HEK293 (cell line): Measurements from ENCODE around the gene EED.

Experiments used
- CTCF ChIA-PET: fragments of 350-600 bp; formaldehyde crosslinking; extraction: SDS; loops from one replicate; lab custom pipeline; 2021; ENCODE audit warnings: antibody characterized with exemption; lab: Yijun Ruan, JAX
- POLR2A ChIA-PET: fragments of 300-600 bp; formaldehyde crosslinking; extraction: SDS; loops from one replicate; lab custom pipeline; 2020; ENCODE audit warnings: antibody characterized with exemption, inconsistent platforms; lab: Yijun Ruan, JAX
- H3K27ac ChIP-seq: fragments of 200-500 bp; sonication (Bioruptor generic); 2 replicates; pipeline ENCODE4 v1.5.1; 2014; ENCODE audit warnings: low read depth, low read length, control low read depth, inconsistent platforms; ENCODE audit errors: extremely low read depth
- H3K36me3 ChIP-seq, 2 experiments: fragments of 200-500 bp in 1 of 2; sonication (Bioruptor generic) in 1 of 2; 1 replicate in 1 of 2; 2 replicates in 1 of 2; pipeline ENCODE4 v1.5.1; 2014 to 2017; ENCODE audit warnings: inconsistent platforms in 2 of 2, low read length in 2 of 2; ENCODE audit not compliant: control insufficient read depth in 2 of 2, insufficient read depth in 1 of 2
- H3K4me1 ChIP-seq: fragments of 200-500 bp; sonication (Bioruptor generic); 2 replicates; pipeline ENCODE4 v1.5.1; 2014; ENCODE audit warnings: mild to moderate bottlenecking, low read length, inconsistent platforms; ENCODE audit not compliant: control insufficient read depth, insufficient read depth
- H3K4me3 ChIP-seq: 2 replicates; pipeline ENCODE4 v1.5.1; 2011; ENCODE audit warnings: low read depth, mild to moderate bottlenecking, control low read depth, low read length, moderate library complexity
- H3K9me3 ChIP-seq: fragments of 200-500 bp; sonication (Bioruptor generic); 2 replicates; pipeline ENCODE4 v1.5.1; 2014; ENCODE audit warnings: low read depth, low read length, inconsistent platforms; ENCODE audit not compliant: control insufficient read depth, insufficient read depth
- IKZF3 ChIP-seq: fragments of 450-650 bp; IDR thresholded peaks from 2 replicates; pipeline ENCODE4 v1.5.0; 2018; ENCODE audit warnings: missing biosample characterization, mild to moderate bottlenecking, missing genetic modification characterization, moderate library complexity
- KLF7 ChIP-seq: fragments of 450-650 bp; formaldehyde crosslinking; IDR thresholded peaks from 2 replicates; pipeline ENCODE4 v1.5.1; 2016; ENCODE audit warnings: missing biosample characterization, missing genetic modification characterization, borderline replicate concordance
- OSR2 ChIP-seq: fragments of 450-650 bp; formaldehyde crosslinking; IDR thresholded peaks from 2 replicates; pipeline ENCODE4 v1.5.1; 2016; ENCODE audit warnings: missing biosample characterization, missing genetic modification characterization
- YY1 ChIP-seq: fragments of 450-650 bp; formaldehyde crosslinking; IDR thresholded peaks from 2 replicates; pipeline ENCODE4 v1.5.1; 2018; ENCODE audit warnings: missing biosample characterization, missing genetic modification characterization
- ZFP69B ChIP-seq: fragments of 450-650 bp; formaldehyde crosslinking; IDR thresholded peaks from 2 replicates; pipeline ENCODE4 v1.5.1; 2016; ENCODE audit warnings: missing biosample characterization, missing genetic modification characterization
- ZIC2 ChIP-seq: fragments of 450-650 bp; formaldehyde crosslinking; IDR thresholded peaks from 2 replicates; pipeline ENCODE4 v1.5.1; 2016; ENCODE audit warnings: missing biosample characterization, missing genetic modification characterization
- ZNF138 ChIP-seq: fragments of 450-650 bp; formaldehyde crosslinking; IDR thresholded peaks from 2 replicates; pipeline ENCODE4 v1.5.1; 2016; ENCODE audit warnings: missing biosample characterization, missing genetic modification characterization, borderline replicate concordance
- ZNF37A ChIP-seq: fragments of 450-650 bp; IDR thresholded peaks from 2 replicates; pipeline ENCODE4 v1.5.1; 2018; ENCODE audit warnings: missing biosample characterization, missing genetic modification characterization
- ZNF514 ChIP-seq: fragments of 450-650 bp; formaldehyde crosslinking; IDR thresholded peaks from 2 replicates; pipeline ENCODE4 v1.5.1; 2016; ENCODE audit warnings: missing biosample characterization, missing genetic modification characterization
- ZNF529 ChIP-seq: fragments of 450-650 bp; formaldehyde crosslinking; IDR thresholded peaks from 2 replicates; pipeline ENCODE4 v1.5.1; 2017; ENCODE audit warnings: missing genetic modification characterization, missing biosample characterization; ENCODE audit not compliant: insufficient replicate concordance
- ZNF843 ChIP-seq: fragments of 450-650 bp; formaldehyde crosslinking; IDR thresholded peaks from 2 replicates; pipeline ENCODE4 v1.5.1; 2016; ENCODE audit warnings: missing biosample characterization, missing genetic modification characterization
- ZXDB ChIP-seq: fragments of 450-650 bp; formaldehyde crosslinking; IDR thresholded peaks from 2 replicates; pipeline ENCODE4 v1.5.1; 2016; ENCODE audit warnings: missing biosample characterization, missing genetic modification characterization
- TF ChIP-seq, protein P1 (sequence below): fragments of 450-650 bp; formaldehyde crosslinking; IDR thresholded peaks from 2 replicates; pipeline ENCODE4 v1.5.1; 2017; ENCODE audit warnings: missing biosample characterization, missing genetic modification characterization
- TF ChIP-seq, protein P2 (sequence below): fragments of 450-650 bp; formaldehyde crosslinking; IDR thresholded peaks from 2 replicates; pipeline ENCODE4 v1.5.1; 2017; ENCODE audit warnings: missing biosample characterization, missing genetic modification characterization
- TF ChIP-seq, protein P3 (sequence below): fragments of 450-650 bp; formaldehyde crosslinking; IDR thresholded peaks from 2 replicates; pipeline ENCODE4 v1.5.1; 2016; ENCODE audit warnings: missing biosample characterization, missing genetic modification characterization, low read depth
- TF ChIP-seq, protein P4 (sequence below): fragments of 450-650 bp; IDR thresholded peaks from 2 replicates; pipeline ENCODE4 v1.5.1; 2018; ENCODE audit warnings: missing biosample characterization, missing genetic modification characterization
- TF ChIP-seq, protein P5 (sequence below): fragments of 450-650 bp; formaldehyde crosslinking; IDR thresholded peaks from 2 replicates; pipeline ENCODE4 v1.5.1; 2017; ENCODE audit warnings: missing biosample characterization, missing genetic modification characterization
- TF ChIP-seq, protein P6 (sequence below): fragments of 450-650 bp; formaldehyde crosslinking; IDR thresholded peaks from 2 replicates; pipeline ENCODE4 v1.5.1; 2017; ENCODE audit warnings: missing biosample characterization, missing genetic modification characterization

EED gene

DNA sequence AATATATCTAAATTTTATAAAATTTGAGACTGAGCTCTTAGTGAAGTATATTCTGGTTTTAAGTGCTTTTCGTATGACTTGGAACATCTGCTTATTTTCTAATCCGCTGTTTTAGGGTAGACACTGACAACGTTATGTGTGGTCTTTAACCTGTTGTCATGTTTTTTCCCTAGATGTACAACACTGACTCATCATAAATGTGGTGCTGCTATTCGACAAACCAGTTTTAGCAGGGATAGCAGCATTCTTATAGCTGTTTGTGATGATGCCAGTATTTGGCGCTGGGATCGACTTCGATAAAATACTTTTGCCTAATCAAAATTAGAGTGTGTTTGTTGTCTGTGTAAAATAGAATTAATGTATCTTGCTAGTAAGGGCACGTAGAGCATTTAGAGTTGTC is 33.7 kb downstream of the EED start:
- TF ChIP-seq ZXDB (tag by site-specific recombination) = no peak
- TF ChIP-seq IKZF3 (tag by site-specific recombination) = no peak
- TF ChIP-seq, protein P1, sequence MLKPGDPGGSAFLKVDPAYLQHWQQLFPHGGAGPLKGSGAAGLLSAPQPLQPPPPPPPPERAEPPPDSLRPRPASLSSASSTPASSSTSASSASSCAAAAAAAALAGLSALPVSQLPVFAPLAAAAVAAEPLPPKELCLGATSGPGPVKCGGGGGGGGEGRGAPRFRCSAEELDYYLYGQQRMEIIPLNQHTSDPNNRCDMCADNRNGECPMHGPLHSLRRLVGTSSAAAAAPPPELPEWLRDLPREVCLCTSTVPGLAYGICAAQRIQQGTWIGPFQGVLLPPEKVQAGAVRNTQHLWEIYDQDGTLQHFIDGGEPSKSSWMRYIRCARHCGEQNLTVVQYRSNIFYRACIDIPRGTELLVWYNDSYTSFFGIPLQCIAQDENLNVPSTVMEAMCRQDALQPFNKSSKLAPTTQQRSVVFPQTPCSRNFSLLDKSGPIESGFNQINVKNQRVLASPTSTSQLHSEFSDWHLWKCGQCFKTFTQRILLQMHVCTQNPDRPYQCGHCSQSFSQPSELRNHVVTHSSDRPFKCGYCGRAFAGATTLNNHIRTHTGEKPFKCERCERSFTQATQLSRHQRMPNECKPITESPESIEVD = no peak
- TF ChIP-seq ZFP69B = no peak
- TF ChIP-seq OSR2 (tag by site-specific recombination) = no peak
- TF ChIP-seq, protein P2, sequence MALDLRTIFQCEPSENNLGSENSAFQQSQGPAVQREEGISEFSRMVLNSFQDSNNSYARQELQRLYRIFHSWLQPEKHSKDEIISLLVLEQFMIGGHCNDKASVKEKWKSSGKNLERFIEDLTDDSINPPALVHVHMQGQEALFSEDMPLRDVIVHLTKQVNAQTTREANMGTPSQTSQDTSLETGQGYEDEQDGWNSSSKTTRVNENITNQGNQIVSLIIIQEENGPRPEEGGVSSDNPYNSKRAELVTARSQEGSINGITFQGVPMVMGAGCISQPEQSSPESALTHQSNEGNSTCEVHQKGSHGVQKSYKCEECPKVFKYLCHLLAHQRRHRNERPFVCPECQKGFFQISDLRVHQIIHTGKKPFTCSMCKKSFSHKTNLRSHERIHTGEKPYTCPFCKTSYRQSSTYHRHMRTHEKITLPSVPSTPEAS = no peak
- TF ChIP-seq ZIC2 (tag by site-specific recombination) = no peak
- TF ChIP-seq KLF7 (tag by site-specific recombination) = no peak
- no peak for TF ChIP-seq ZNF138 (tag by site-specific recombination)
- TF ChIP-seq ZNF37A (tag by site-specific recombination) = no peak
- TF ChIP-seq, protein P3, sequence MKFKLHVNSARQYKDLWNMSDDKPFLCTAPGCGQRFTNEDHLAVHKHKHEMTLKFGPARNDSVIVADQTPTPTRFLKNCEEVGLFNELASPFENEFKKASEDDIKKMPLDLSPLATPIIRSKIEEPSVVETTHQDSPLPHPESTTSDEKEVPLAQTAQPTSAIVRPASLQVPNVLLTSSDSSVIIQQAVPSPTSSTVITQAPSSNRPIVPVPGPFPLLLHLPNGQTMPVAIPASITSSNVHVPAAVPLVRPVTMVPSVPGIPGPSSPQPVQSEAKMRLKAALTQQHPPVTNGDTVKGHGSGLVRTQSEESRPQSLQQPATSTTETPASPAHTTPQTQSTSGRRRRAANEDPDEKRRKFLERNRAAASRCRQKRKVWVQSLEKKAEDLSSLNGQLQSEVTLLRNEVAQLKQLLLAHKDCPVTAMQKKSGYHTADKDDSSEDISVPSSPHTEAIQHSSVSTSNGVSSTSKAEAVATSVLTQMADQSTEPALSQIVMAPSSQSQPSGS (tag by site-specific recombination) = no peak
- no peak for TF ChIP-seq YY1 (tag by site-specific recombination)
- no peak for TF ChIP-seq ZNF514 (tag by site-specific recombination)
- TF ChIP-seq, protein P4, sequence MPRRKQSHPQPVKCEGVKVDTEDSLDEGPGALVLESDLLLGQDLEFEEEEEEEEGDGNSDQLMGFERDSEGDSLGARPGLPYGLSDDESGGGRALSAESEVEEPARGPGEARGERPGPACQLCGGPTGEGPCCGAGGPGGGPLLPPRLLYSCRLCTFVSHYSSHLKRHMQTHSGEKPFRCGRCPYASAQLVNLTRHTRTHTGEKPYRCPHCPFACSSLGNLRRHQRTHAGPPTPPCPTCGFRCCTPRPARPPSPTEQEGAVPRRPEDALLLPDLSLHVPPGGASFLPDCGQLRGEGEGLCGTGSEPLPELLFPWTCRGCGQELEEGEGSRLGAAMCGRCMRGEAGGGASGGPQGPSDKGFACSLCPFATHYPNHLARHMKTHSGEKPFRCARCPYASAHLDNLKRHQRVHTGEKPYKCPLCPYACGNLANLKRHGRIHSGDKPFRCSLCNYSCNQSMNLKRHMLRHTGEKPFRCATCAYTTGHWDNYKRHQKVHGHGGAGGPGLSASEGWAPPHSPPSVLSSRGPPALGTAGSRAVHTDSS (tag by site-specific recombination) = no peak
- TF ChIP-seq ZNF843 = no peak
- TF ChIP-seq, protein P5, sequence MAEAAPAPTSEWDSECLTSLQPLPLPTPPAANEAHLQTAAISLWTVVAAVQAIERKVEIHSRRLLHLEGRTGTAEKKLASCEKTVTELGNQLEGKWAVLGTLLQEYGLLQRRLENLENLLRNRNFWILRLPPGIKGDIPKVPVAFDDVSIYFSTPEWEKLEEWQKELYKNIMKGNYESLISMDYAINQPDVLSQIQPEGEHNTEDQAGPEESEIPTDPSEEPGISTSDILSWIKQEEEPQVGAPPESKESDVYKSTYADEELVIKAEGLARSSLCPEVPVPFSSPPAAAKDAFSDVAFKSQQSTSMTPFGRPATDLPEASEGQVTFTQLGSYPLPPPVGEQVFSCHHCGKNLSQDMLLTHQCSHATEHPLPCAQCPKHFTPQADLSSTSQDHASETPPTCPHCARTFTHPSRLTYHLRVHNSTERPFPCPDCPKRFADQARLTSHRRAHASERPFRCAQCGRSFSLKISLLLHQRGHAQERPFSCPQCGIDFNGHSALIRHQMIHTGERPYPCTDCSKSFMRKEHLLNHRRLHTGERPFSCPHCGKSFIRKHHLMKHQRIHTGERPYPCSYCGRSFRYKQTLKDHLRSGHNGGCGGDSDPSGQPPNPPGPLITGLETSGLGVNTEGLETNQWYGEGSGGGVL (tag by site-specific recombination) = no peak
- no peak for TF ChIP-seq ZNF529 (tag by site-specific recombination)
- TF ChIP-seq, protein P6, sequence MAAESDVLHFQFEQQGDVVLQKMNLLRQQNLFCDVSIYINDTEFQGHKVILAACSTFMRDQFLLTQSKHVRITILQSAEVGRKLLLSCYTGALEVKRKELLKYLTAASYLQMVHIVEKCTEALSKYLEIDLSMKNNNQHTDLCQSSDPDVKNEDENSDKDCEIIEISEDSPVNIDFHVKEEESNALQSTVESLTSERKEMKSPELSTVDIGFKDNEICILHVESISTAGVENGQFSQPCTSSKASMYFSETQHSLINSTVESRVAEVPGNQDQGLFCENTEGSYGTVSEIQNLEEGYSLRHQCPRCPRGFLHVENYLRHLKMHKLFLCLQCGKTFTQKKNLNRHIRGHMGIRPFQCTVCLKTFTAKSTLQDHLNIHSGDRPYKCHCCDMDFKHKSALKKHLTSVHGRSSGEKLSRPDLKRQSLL (tag by site-specific recombination) = no peak
- Histone ChIP-seq H3K4me3 (no peak overlapping the region), H3K9me3 (no peaks in the 10 kb centered on the region), H3K4me1 (no peaks in the 10 kb centered on the region), H3K36me3 (peaks cover 0 to 48% of the 10 kb centered on the region in 2 experiments; a peak in 1 of 3 replicates), H3K27ac (no peak overlapping the region)
- POLR2A ChIA-PET = no interaction called here
- CTCF ChIA-PET = interaction anchor here (0.6 kb wide), 1 partner anchor 158 kb away, joined by 3 read pairs; no protein-coding TSS in a partner anchor
